Measurements from ENCODE around the gene AGR2. TPM values are rescaled to one million over a fixed set of nuclear protein-coding genes. Genes with fewer than 3 reads are reported as not detected.

AGR2 gene
- total RNA-seq, 1 donor from 2014 or later, result 3.1 TPM

- no peak overlapping the region for H3K9ac ChIP-seq (ENCODE audit: low read depth in 1 of 3, low read length in 3 of 3)
- H3K27ac ChIP-seq (ENCODE audit: low read depth, low read length), result no peak overlapping the region
- H3K4me3 ChIP-seq (ENCODE audit: low read length in 3 of 3), result no peak overlapping the region
Measured at GRCh38 chr7:16747102-16747501, 57.7 kb downstream of the AGR2 start.

GRCh38 chr7:16745645-16746044 lies 59.2 kb downstream of the AGR2 start:
- Histone ChIP-seq H3K4me3 (ENCODE audit: low read length in 3 of 3) (no peak overlapping the region), H3K27me3 (ENCODE audit: control insufficient read depth in 3 of 3, insufficient read depth in 3 of 3, low read length in 3 of 3) (no peaks in the 10 kb centered on the region), H3K27ac (ENCODE audit: low read depth, low read length) (no peak overlapping the region), H3K9ac (ENCODE audit: low read depth in 1 of 3, low read length in 3 of 3) (no peak overlapping the region), H3K36me3 (ENCODE audit: control insufficient read depth in 3 of 3, insufficient read depth in 3 of 3, low read length in 3 of 3) (no peaks in the 10 kb centered on the region), H3K4me1 (ENCODE audit: control insufficient read depth in 3 of 3, insufficient read depth in 3 of 3, low read length in 3 of 3) (peaks cover 0 to 4% (median 3%) of the 10 kb centered on the region in 3 donors), H3K9me3 (ENCODE audit: control insufficient read depth in 3 of 3, low read length in 3 of 3) (no peaks in the 10 kb centered on the region)

More at GRCh38 chr7:16747102-16747501, 57.7 kb downstream of the AGR2 start:
- Histone ChIP-seq H3K36me3 (ENCODE audit: control insufficient read depth in 3 of 3, insufficient read depth in 3 of 3, low read length in 3 of 3) (no peaks in the 10 kb centered on the region), H3K4me1 (ENCODE audit: control insufficient read depth in 3 of 3, insufficient read depth in 3 of 3, low read length in 3 of 3) (peaks cover 0 to 4% (median 3%) of the 10 kb centered on the region in 3 donors), H3K9me3 (ENCODE audit: control insufficient read depth in 3 of 3, low read length in 3 of 3) (no peaks in the 10 kb centered on the region), H3K27me3 (ENCODE audit: control insufficient read depth in 3 of 3, insufficient read depth in 3 of 3, low read length in 3 of 3) (no peaks in the 10 kb centered on the region)

GRCh38 chr7:16744518-16745250 lies 60.1 kb downstream of the AGR2 start:
- Histone ChIP-seq H3K4me1 (ENCODE audit: control insufficient read depth in 3 of 3, insufficient read depth in 3 of 3, low read length in 3 of 3) (peaks cover 0 to 4% (median 3%) of the 10 kb centered on the region in 3 donors), H3K4me3 (ENCODE audit: low read length in 3 of 3) (no peak overlapping the region), H3K9me3 (ENCODE audit: control insufficient read depth in 3 of 3, low read length in 3 of 3) (no peaks in the 10 kb centered on the region), H3K27ac (ENCODE audit: low read depth, low read length) (no peak overlapping the region), H3K9ac (ENCODE audit: low read depth in 1 of 3, low read length in 3 of 3) (no peak overlapping the region), H3K36me3 (ENCODE audit: control insufficient read depth in 3 of 3, insufficient read depth in 3 of 3, low read length in 3 of 3) (no peaks in the 10 kb centered on the region), H3K27me3 (ENCODE audit: control insufficient read depth in 3 of 3, insufficient read depth in 3 of 3, low read length in 3 of 3) (no peaks in the 10 kb centered on the region)

- Histone ChIP-seq H3K36me3 (ENCODE audit: control insufficient read depth in 3 of 3, insufficient read depth in 3 of 3, low read length in 3 of 3) (no peaks in the 10 kb centered on the region), H3K9ac (ENCODE audit: low read depth in 1 of 3, low read length in 3 of 3) (no peak overlapping the region), H3K9me3 (ENCODE audit: control insufficient read depth in 3 of 3, low read length in 3 of 3) (no peaks in the 10 kb centered on the region), H3K27me3 (ENCODE audit: control insufficient read depth in 3 of 3, insufficient read depth in 3 of 3, low read length in 3 of 3) (no peaks in the 10 kb centered on the region), H3K4me1 (ENCODE audit: control insufficient read depth in 3 of 3, insufficient read depth in 3 of 3, low read length in 3 of 3) (peaks cover 0 to 4% (median 3%) of the 10 kb centered on the region in 3 donors), H3K27ac (ENCODE audit: low read depth, low read length) (no peak overlapping the region), H3K4me3 (ENCODE audit: low read length in 3 of 3) (no peak overlapping the region)
Measured at GRCh38 chr7:16743236-16743635, 61.6 kb downstream of the AGR2 start.

GRCh38 chr7:16742547-16742946 lies 62.3 kb downstream of the AGR2 start:
- Histone ChIP-seq H3K27ac (ENCODE audit: low read depth, low read length) (no peak overlapping the region), H3K4me1 (ENCODE audit: control insufficient read depth in 3 of 3, insufficient read depth in 3 of 3, low read length in 3 of 3) (peaks cover 0 to 4% (median 3%) of the 10 kb centered on the region in 3 donors), H3K36me3 (ENCODE audit: control insufficient read depth in 3 of 3, insufficient read depth in 3 of 3, low read length in 3 of 3) (no peaks in the 10 kb centered on the region), H3K27me3 (ENCODE audit: control insufficient read depth in 3 of 3, insufficient read depth in 3 of 3, low read length in 3 of 3) (no peaks in the 10 kb centered on the region), H3K9me3 (ENCODE audit: control insufficient read depth in 3 of 3, low read length in 3 of 3) (no peaks in the 10 kb centered on the region), H3K4me3 (ENCODE audit: low read length in 3 of 3) (no peak overlapping the region), H3K9ac (ENCODE audit: low read depth in 1 of 3, low read length in 3 of 3) (no peak overlapping the region)

Other genes starting within 250 kb of the AGR2 start
- 30.3 TPM for gene ANKMY2, start 159.2 kb downstream of the AGR2 start, total RNA-seq
- 155 TPM for gene BZW2, start 158.8 kb downstream of the AGR2 start, total RNA-seq
- gene TSPAN13, start 51.2 kb downstream of the AGR2 start, total RNA-seq, result 39.1 TPM
- not detected for gene AGR3, start 77.0 kb upstream of the AGR2 start, total RNA-seq